H1 (cell line): ENCODE results near the gene NOC2L. TPM values are rescaled to one million over a fixed set of nuclear protein-coding genes. Genes with fewer than 3 reads are reported as not detected.

ENCODE experiments used
- CHD1 ChIP-seq: IDR thresholded peaks from 2 replicates; pipeline ENCODE4 v1.6.1; 2012; ENCODE audit warnings: low read depth, low read length, improper control_type of control experiment
- CHD7 ChIP-seq: fragments of 300-600 bp; sonication (generic); IDR thresholded peaks from 2 replicates; pipeline ENCODE4 v1.7.1; 2012; ENCODE audit warnings: low read length, moderate library complexity, mild to moderate bottlenecking, inconsistent platforms; ENCODE audit not compliant: insufficient replicate concordance
- POU5F1 ChIP-seq: IDR thresholded peaks from 2 replicates; pipeline ENCODE4 v1.6.1; 2011; ENCODE audit warnings: low read depth, mild to moderate bottlenecking, low read length, moderate library complexity
- RNF2 ChIP-seq: fragments of 200-900, 300-1000 bp; sonication (generic); IDR thresholded peaks from 2 replicates; pipeline ENCODE4 v1.7.1; 2016; ENCODE audit warnings: borderline replicate concordance, low read depth, mild to moderate bottlenecking, antibody characterized with exemption, low read length; ENCODE audit not compliant: poor library complexity, severe bottlenecking; ENCODE audit errors: missing control alignments
- polyA plus RNA-seq, 7 experiments: library from polyadenylated mRNA; depleted of rRNA in 3 of 7; stranded (reverse) in 5 of 7; unstranded in 2 of 7; fragments of >200 nt in 5 of 7; fragments of 200-250 nt in 2 of 7; gene quantifications; 1 replicate in 5 of 7; 2 replicates in 1 of 7; 4 replicates in 1 of 7; pipeline versions ENCODE4 v1.2.1 to v1.2.3, GENCODE V29; 2011 to 2013; ENCODE audit warnings: missing spikeins in 2 of 7, mixed read lengths in 2 of 7
- total RNA-seq: library from RNA; stranded (reverse); fragmentation: NEBNext Ultra II Directional; extraction: Animal tissue kit (Norgen Biotek cat#: 25700); gene quantifications from 2 replicates; pipeline ENCODE4 v1.2.1, GENCODE V29; 2021

The NOC2L gene
- total and polyA plus RNA-seq, 2 of the 8 experiments (the other 6 are each of a cell fraction or from before 2014, with no cell fraction given): 74.7 to 130 TPM

- TF ChIP-seq CHD7: no peak
- TF ChIP-seq CHD1: no peak
- no peak for TF ChIP-seq POU5F1
- no peak for TF ChIP-seq RNF2
Observed at GRCh38 chr1:998745-998994, 39.6 kb upstream of the NOC2L start (continued).
